Activated T-helper 1 cell treated with anti-CD3 and anti-CD28 coated beads, Interleukin-12 subunit alpha, Interleukin-12 subunit beta, Interleukin-2, Interleukin-4 antibody, amounts not matched to agents 30 ng/mL and 10 ng/mL and 1 ng/mL, durations not matched to agents 14 hours and 24 hours and 36 hours (primary cell): ENCODE measurements around the gene PACSIN2. TPM values are rescaled to one million over a fixed set of nuclear protein-coding genes. Genes with fewer than 3 reads are reported as not detected.
A peak's percentile ranks its signal among the peaks of the same experiment; 100 is the strongest.
"Not testable (repeated sequence)": the region's sequence is repeated elsewhere in the genome, so short reads cannot be mapped to it uniquely, and the experiment has no call there.

ENCODE experiments used
- DNase-seq: peaks from one replicate; pipeline ENCODE4 v3.0.0; 2021; ENCODE audit warnings: low spot score
- H3K27ac Mint-ChIP-seq: one replicate; pipeline ENCODE4 v1.8.0; 2021; ENCODE audit warnings: mild to moderate bottlenecking, mixed read lengths
- H3K27me3 Mint-ChIP-seq: one replicate; pipeline ENCODE4 v1.8.0; 2022; ENCODE audit warnings: mild to moderate bottlenecking, moderate library complexity, mixed read lengths; ENCODE audit not compliant: insufficient read depth
- H3K36me3 Mint-ChIP-seq: one replicate; pipeline ENCODE4 v1.8.0; 2021; ENCODE audit warnings: low read depth, mixed read lengths
- H3K4me1 Mint-ChIP-seq: one replicate; pipeline ENCODE4 v1.8.0; 2021; ENCODE audit warnings: low read depth, mixed read lengths
- H3K4me3 Mint-ChIP-seq: one replicate; pipeline ENCODE4 v1.8.0; 2021; ENCODE audit warnings: mild to moderate bottlenecking, moderate library complexity, mixed read lengths
- H3K9me3 Mint-ChIP-seq: one replicate; pipeline ENCODE4 v1.8.0; 2021; ENCODE audit warnings: mixed read lengths
- intact Hi-C: fragments of 100-400 bp; cut with micrococcal nuclease; formaldehyde crosslinking; loops from one replicate; pipeline ENCODE4 v1.15.1; 2024
- total RNA-seq: library from RNA; stranded (reverse); gene quantifications from 2 replicates; pipeline ENCODE4 v1.2.3, GENCODE V29; 2022

PACSIN2 gene
- total RNA-seq, 1 donor from 2014 or later, result 30.5 TPM

- Mint-ChIP-seq H3K9me3 (no peaks in the 10 kb centered on the region), H3K4me3 (no peak overlapping the region), H3K4me1 (peaks cover 39% of the 10 kb centered on the region), H3K36me3 (peaks cover 2% of the 10 kb centered on the region), H3K27me3 (no peaks in the 10 kb centered on the region), H3K27ac (no peak overlapping the region)
- no peak for DNase-seq
- intact Hi-C loops, result no loop called here
These were observed 85.7 kb downstream of the PACSIN2 start for GRCh38 chr22:42928969-42929837.

GRCh38 chr22:42927966-42928365 is 87.0 kb downstream of the PACSIN2 start:
- no peak for DNase-seq
- H3K27me3 Mint-ChIP-seq, result no peaks in the 10 kb centered on the region
- intact Hi-C loops, result no loop called here
- H3K4me3 Mint-ChIP-seq, result no peak overlapping the region
- peaks cover 27% of the 10 kb centered on the region for H3K4me1 Mint-ChIP-seq
- H3K36me3 Mint-ChIP-seq, result peaks cover 2% of the 10 kb centered on the region
- H3K9me3 Mint-ChIP-seq, result no peaks in the 10 kb centered on the region
- no peak overlapping the region for H3K27ac Mint-ChIP-seq

GRCh38 chr22:42926768-42927167 is 88.2 kb downstream of the PACSIN2 start:
- no peaks in the 10 kb centered on the region for H3K27me3 Mint-ChIP-seq
- intact Hi-C loops, result no loop called here
- no peak overlapping the region for H3K27ac Mint-ChIP-seq
- no peak overlapping the region for H3K4me3 Mint-ChIP-seq
- peaks cover 15% of the 10 kb centered on the region for H3K4me1 Mint-ChIP-seq
- no peak for DNase-seq
- no peaks in the 10 kb centered on the region for H3K9me3 Mint-ChIP-seq
- H3K36me3 Mint-ChIP-seq, result peaks cover 2% of the 10 kb centered on the region

GRCh38 chr22:42926104-42926503 is 88.8 kb downstream of the PACSIN2 start:
- no peak overlapping the region for H3K4me3 Mint-ChIP-seq
- H3K4me1 Mint-ChIP-seq, result peaks cover 8% of the 10 kb centered on the region
- no peaks in the 10 kb centered on the region for H3K27me3 Mint-ChIP-seq
- intact Hi-C loops, result no loop called here
- H3K9me3 Mint-ChIP-seq, result no peaks in the 10 kb centered on the region
- peak overlapping the region; percentile 40 for H3K27ac Mint-ChIP-seq
- no peak for DNase-seq
- peaks cover under 1% of the 10 kb centered on the region for H3K36me3 Mint-ChIP-seq

GRCh38 chr22:42925598-42925997 is 89.4 kb downstream of the PACSIN2 start:
- H3K36me3 Mint-ChIP-seq, result no peaks in the 10 kb centered on the region
- no peaks in the 10 kb centered on the region for H3K27me3 Mint-ChIP-seq
- peaks cover 3% of the 10 kb centered on the region for H3K4me1 Mint-ChIP-seq
- no peaks in the 10 kb centered on the region for H3K9me3 Mint-ChIP-seq
- no peak overlapping the region for H3K27ac Mint-ChIP-seq
- intact Hi-C loops, result no loop called here
- H3K4me3 Mint-ChIP-seq, result no peak overlapping the region
- DNase-seq, result no peak

GRCh38 chr22:42925031-42925430 is 89.9 kb downstream of the PACSIN2 start:
- H3K4me3 Mint-ChIP-seq, DNase-seq, H3K27ac Mint-ChIP-seq, intact Hi-C loops, H3K27me3 Mint-ChIP-seq, H3K9me3 Mint-ChIP-seq, H3K36me3 Mint-ChIP-seq, H3K4me1 Mint-ChIP-seq: not testable (repeated sequence)

GRCh38 chr22:42924436-42924835 is 90.5 kb downstream of the PACSIN2 start:
- intact Hi-C loops, result no loop called here
- Mint-ChIP-seq H3K36me3 (no peaks in the 10 kb centered on the region), H3K4me1 (no peaks in the 10 kb centered on the region), H3K9me3 (no peaks in the 10 kb centered on the region), H3K27me3 (no peaks in the 10 kb centered on the region), H3K4me3 (no peak overlapping the region), H3K27ac (no peak overlapping the region)
- no peak for DNase-seq

GRCh38 chr22:42922374-42923191 is 92.4 kb downstream of the PACSIN2 start:
- no peaks in the 10 kb centered on the region for H3K4me1 Mint-ChIP-seq
- no peaks in the 10 kb centered on the region for H3K36me3 Mint-ChIP-seq
- H3K4me3 Mint-ChIP-seq, result no peak overlapping the region
- no peaks in the 10 kb centered on the region for H3K9me3 Mint-ChIP-seq
- no peaks in the 10 kb centered on the region for H3K27me3 Mint-ChIP-seq
- no peak for DNase-seq
- no peak overlapping the region for H3K27ac Mint-ChIP-seq
- intact Hi-C loops, result no loop called here

GRCh38 chr22:42920101-42920820 is 94.7 kb downstream of the PACSIN2 start:
- no peak overlapping the region for H3K4me3 Mint-ChIP-seq
- intact Hi-C loops, result no loop called here
- H3K9me3 Mint-ChIP-seq, result no peaks in the 10 kb centered on the region
- no peak overlapping the region for H3K27ac Mint-ChIP-seq
- no peaks in the 10 kb centered on the region for H3K4me1 Mint-ChIP-seq
- no peaks in the 10 kb centered on the region for H3K36me3 Mint-ChIP-seq
- DNase-seq, result no peak
- H3K27me3 Mint-ChIP-seq, result no peaks in the 10 kb centered on the region

GRCh38 chr22:42919199-42919598 is 95.8 kb downstream of the PACSIN2 start:
- Mint-ChIP-seq H3K36me3 (no peaks in the 10 kb centered on the region), H3K4me1 (no peaks in the 10 kb centered on the region), H3K27ac (no peak overlapping the region), H3K4me3 (no peak overlapping the region), H3K27me3 (no peaks in the 10 kb centered on the region), H3K9me3 (no peaks in the 10 kb centered on the region)
- no peak for DNase-seq
- intact Hi-C loops, result no loop called here

- Mint-ChIP-seq H3K36me3 (no peaks in the 10 kb centered on the region), H3K4me3 (no peak overlapping the region), H3K9me3 (no peaks in the 10 kb centered on the region), H3K27ac (no peak overlapping the region), H3K27me3 (no peaks in the 10 kb centered on the region), H3K4me1 (no peaks in the 10 kb centered on the region)
- intact Hi-C loops, result no loop called here
- no peak for DNase-seq
These were observed 96.4 kb downstream of the PACSIN2 start for GRCh38 chr22:42918500-42918899.

GRCh38 chr22:42917358-42917757 is 97.6 kb downstream of the PACSIN2 start:
- H3K9me3 Mint-ChIP-seq, H3K4me3 Mint-ChIP-seq, H3K27me3 Mint-ChIP-seq, intact Hi-C loops, DNase-seq, H3K27ac Mint-ChIP-seq, H3K4me1 Mint-ChIP-seq, H3K36me3 Mint-ChIP-seq: not testable (repeated sequence)
